Measurements from ENCODE around the gene DEDD. TPM values are rescaled to one million over a fixed set of nuclear protein-coding genes. Genes with fewer than 3 reads are reported as not detected.

The DEDD gene
- total RNA-seq, 1 donor from 2014 or later = 37.5 TPM

DNA sequence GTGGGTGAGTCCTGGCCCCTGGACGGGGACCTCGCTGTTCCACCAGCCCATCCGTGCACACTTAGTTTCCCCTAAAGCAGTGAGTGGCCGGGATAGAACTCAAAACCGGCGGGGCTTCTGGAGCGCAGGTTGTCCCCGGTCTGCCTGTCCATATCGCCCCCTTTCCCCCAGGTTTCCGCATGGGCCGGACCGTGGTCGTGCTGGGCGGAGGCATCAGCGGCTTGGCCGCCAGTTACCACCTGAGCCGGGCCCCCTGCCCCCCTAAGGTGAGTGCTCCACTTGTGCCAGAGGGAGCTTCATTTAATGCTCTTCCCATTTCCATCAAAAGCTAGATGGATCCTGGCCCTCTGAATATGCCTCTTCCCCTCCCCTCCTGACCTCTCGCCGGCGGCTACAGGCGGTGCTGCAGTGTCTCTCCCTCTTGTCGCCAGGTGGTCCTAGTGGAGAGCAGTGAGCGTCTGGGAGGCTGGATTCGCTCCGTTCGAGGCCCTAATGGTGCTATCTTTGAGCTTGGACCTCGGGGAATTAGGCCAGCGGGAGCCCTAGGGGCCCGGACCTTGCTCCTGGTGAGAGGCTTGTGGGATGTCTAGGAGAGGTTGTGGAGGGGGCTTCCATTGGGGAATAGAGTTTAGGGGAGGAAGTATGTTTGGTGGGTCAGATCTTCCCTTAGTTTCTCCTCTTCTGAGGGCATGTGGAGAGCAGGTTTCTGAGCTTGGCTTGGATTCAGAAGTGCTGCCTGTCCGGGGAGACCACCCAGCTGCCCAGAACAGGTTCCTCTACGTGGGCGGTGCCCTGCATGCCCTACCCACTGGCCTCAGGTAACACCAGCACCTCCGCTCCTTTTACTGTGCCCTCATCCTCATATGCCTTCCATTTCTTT, 34.4 kb upstream of the DEDD start:
- peaks cover 13% of the 10 kb centered on the region for H3K4me1 ChIP-seq
- H3K27me3 ChIP-seq = no peaks in the 10 kb centered on the region
- H3K9me3 ChIP-seq = no peaks in the 10 kb centered on the region
- H3K27ac ChIP-seq = peak overlapping the region; percentile 97
- H3K36me3 ChIP-seq = peaks cover 62% of the 10 kb centered on the region
- intact Hi-C loops (cut with DNase I) = no loop called here
- no peak for ATAC-seq
- peak overlapping the region; percentile 68 for H3K4me3 ChIP-seq
- no peak for DNase-seq
- TF ChIP-seq, protein P1, sequence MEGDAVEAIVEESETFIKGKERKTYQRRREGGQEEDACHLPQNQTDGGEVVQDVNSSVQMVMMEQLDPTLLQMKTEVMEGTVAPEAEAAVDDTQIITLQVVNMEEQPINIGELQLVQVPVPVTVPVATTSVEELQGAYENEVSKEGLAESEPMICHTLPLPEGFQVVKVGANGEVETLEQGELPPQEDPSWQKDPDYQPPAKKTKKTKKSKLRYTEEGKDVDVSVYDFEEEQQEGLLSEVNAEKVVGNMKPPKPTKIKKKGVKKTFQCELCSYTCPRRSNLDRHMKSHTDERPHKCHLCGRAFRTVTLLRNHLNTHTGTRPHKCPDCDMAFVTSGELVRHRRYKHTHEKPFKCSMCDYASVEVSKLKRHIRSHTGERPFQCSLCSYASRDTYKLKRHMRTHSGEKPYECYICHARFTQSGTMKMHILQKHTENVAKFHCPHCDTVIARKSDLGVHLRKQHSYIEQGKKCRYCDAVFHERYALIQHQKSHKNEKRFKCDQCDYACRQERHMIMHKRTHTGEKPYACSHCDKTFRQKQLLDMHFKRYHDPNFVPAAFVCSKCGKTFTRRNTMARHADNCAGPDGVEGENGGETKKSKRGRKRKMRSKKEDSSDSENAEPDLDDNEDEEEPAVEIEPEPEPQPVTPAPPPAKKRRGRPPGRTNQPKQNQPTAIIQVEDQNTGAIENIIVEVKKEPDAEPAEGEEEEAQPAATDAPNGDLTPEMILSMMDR (IDR thresholded peaks at IDR 0.05) = no peak

DNA sequence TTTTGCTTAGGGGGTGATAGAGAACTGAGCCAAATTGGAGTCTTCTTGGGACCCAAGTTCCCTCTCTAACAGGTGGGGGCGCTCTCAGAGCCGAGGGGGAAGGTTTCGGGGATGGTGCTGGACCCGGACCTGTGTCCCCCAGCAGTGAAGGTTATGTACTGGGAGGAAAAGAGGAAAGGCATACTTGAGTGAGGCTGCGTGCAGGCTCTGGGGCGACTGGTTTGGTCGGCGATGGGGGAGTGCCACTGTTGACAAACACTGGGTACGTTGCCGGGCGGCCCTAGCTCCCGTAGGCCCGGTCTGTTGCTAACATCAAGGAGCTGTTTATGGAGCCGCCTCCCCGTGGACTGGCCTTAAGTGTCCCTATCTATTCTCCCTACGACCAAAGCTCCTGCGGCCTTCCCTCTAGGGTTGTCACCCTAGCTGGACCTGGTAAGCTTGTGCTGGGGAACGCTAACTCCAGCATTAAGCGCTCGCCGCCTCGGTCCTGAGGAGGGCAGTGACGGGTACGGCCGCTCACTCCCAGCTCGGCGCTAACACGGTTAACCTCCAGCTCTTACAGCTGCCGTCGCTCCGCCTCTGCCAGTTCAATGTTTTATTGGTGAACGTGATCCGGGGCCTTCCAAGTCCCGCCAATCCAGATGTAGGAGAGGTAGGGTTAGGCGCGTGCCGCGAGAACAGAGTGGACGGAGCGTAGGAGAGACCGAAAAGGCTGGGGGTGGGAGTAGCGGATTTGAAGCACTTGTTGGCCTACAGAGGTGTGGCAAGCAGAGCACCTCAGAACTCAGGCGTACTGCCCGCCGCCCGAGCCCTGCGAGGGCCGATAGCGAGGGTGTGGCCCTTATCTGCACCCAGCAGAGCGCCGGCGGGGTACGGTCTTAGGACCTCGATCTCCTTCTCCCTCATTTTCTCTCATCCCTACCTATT, 33.5 kb upstream of the DEDD start, which contains the start of gene PPOX:
PPOX (plus strand) TSS at position 685 of the 927 bp plus-strand sequence. CDS start 422 bp downstream, outside the sequence.
- peak; percentile 97 for DNase-seq
- Histone ChIP-seq H3K4me1 (peaks cover 15% of the 10 kb centered on the region), H3K27me3 (no peaks in the 10 kb centered on the region), H3K4me3 (peak within 1 kb of the TSS; percentile 68), H3K27ac (peak within 1 kb of the TSS; percentile 97), H3K36me3 (peaks cover 54% of the 10 kb centered on the region), H3K9me3 (no peaks in the 10 kb centered on the region)
- TF ChIP-seq, protein P1 (IDR thresholded peaks at IDR 0.05) = peak; percentile 37
- peak; percentile 97 for ATAC-seq
- intact Hi-C loops (cut with DNase I) = no loop called here

DNA sequence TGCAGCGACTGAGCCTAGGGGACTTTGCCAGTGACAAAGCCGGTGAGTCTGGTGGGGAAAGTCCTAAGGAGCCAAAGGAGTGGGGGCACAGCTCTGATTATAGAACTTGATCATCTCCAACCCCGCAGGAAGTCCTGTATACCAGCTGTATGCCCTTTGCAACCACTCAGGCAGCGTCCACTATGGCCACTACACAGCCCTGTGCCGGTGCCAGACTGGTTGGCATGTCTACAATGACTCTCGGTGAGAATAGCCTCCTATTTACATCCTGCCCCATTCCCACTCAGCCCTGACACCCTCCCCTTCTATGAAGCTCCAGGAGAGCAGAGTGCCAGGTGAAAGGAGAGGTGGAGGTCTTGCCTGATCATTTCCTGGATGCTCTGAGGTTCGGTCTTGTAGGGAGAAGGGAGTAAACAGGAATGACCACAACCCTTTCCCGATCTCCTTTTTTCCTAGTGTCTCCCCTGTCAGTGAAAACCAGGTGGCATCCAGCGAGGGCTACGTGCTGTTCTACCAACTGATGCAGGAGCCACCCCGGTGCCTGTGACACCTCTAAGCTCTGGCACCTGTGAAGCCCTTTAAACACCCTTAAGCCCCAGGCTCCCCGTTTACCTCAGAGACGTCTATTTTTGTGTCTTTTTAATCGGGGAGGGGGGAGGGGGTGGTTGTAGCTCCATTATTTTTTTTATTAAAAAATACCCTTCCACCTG, 32.6 kb upstream of the DEDD start:
- H3K4me1 ChIP-seq = peaks cover 24% of the 10 kb centered on the region
- peak overlapping the region; percentile 68 for H3K4me3 ChIP-seq
- H3K9me3 ChIP-seq = no peaks in the 10 kb centered on the region
- TF ChIP-seq, protein P1 (IDR thresholded peaks at IDR 0.05) = no peak
- intact Hi-C loops (cut with DNase I) = no loop called here
- ATAC-seq (no peak), DNase-seq (peak; percentile 53)
- H3K36me3 ChIP-seq = peaks cover 45% of the 10 kb centered on the region
- no peaks in the 10 kb centered on the region for H3K27me3 ChIP-seq
- peak overlapping the region; percentile 97 for H3K27ac ChIP-seq

DNA sequence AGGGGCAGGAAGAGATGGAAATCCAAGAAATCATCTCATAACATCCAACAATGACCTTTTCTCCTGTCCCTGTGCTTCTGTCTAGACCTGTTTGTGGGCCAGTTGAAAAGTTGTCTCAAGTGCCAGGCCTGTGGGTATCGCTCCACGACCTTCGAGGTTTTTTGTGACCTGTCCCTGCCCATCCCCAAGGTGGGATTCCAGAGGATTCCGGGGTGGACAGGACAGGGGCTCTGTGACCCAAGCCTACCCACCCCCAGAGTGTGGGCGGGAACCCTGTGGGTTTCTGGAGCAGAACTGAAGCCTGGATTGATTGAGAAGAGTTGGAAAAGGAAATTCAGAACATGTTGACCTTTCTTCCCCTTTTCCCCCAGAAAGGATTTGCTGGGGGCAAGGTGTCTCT, 31.3 kb upstream of the DEDD start:
- ATAC-seq (no peak), DNase-seq (peak; percentile 48)
- H3K9me3 ChIP-seq = no peaks in the 10 kb centered on the region
- H3K4me3 ChIP-seq = no peak overlapping the region
- H3K4me1 ChIP-seq = peaks cover 29% of the 10 kb centered on the region
- H3K36me3 ChIP-seq = peaks cover 33% of the 10 kb centered on the region
- TF ChIP-seq, protein P1 (IDR thresholded peaks at IDR 0.05) = no peak
- intact Hi-C loops (cut with DNase I) = no loop called here
- H3K27ac ChIP-seq = no peak overlapping the region
- H3K27me3 ChIP-seq = no peaks in the 10 kb centered on the region

DNA sequence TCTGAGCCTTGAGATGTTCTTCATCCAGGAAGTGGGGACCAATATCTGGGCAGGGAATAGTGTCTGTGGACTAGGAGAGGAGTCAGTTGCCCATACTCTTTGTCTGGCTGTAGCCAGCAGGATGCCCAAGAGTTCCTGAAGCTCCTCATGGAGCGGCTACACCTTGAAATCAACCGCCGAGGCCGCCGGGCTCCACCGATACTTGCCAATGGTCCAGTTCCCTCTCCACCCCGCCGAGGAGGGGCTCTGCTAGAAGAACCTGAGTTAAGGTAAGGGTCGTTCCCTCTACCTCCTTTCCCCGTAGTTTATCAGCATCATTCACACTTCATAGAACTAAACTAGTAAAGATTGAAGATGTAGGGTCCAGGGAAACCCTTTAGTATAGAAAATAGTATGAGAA, 30.3 kb upstream of the DEDD start:
- Histone ChIP-seq H3K4me3 (no peak overlapping the region), H3K27me3 (no peaks in the 10 kb centered on the region), H3K9me3 (no peaks in the 10 kb centered on the region), H3K4me1 (peaks cover 30% of the 10 kb centered on the region), H3K36me3 (peaks cover 33% of the 10 kb centered on the region), H3K27ac (no peak overlapping the region)
- ATAC-seq (no peak), DNase-seq (no peak)
- intact Hi-C loops (cut with DNase I) = no loop called here
- TF ChIP-seq, protein P1 (IDR thresholded peaks at IDR 0.05) = no peak

Measured in upper lobe of right lung (tissue), 1 donor.